HEK293 (cell line): Measurements from ENCODE around the gene ANAPC5.
"Not testable (repeated sequence)": the region's sequence is repeated elsewhere in the genome, so short reads cannot be mapped to it uniquely, and the experiment has no call there.

ENCODE experiments used
- ATF2 ChIP-seq: fragments of 450-650 bp; formaldehyde crosslinking; IDR thresholded peaks from 2 replicates; pipeline ENCODE4 v1.5.1; 2016; ENCODE audit warnings: missing biosample characterization, missing genetic modification characterization, low read depth
- TSHZ1 ChIP-seq: fragments of 450-650 bp; formaldehyde crosslinking; IDR thresholded peaks from 2 replicates; pipeline ENCODE4 v1.5.1; 2016; ENCODE audit warnings: missing biosample characterization, missing genetic modification characterization, borderline replicate concordance
- ZFP41 ChIP-seq: fragments of 450-650 bp; formaldehyde crosslinking; IDR thresholded peaks from 2 replicates; pipeline ENCODE4 v1.5.1; 2016; ENCODE audit warnings: missing biosample characterization, missing genetic modification characterization, borderline replicate concordance
- ZNF2 ChIP-seq: fragments of 450-650 bp; formaldehyde crosslinking; IDR thresholded peaks from 2 replicates; pipeline ENCODE4 v1.5.1; 2016; ENCODE audit warnings: missing biosample characterization, missing genetic modification characterization
- ZNF311 ChIP-seq: fragments of 450-650 bp; formaldehyde crosslinking; IDR thresholded peaks from 2 replicates; pipeline ENCODE4 v1.5.1; 2017; ENCODE audit warnings: missing biosample characterization, missing genetic modification characterization, borderline replicate concordance
- ZNF394 ChIP-seq: fragments of 450-650 bp; formaldehyde crosslinking; IDR thresholded peaks from 2 replicates; pipeline ENCODE4 v1.5.1; 2016; ENCODE audit warnings: missing biosample characterization, missing genetic modification characterization, mild to moderate bottlenecking, moderate library complexity, borderline replicate concordance
- ZNF501 ChIP-seq: fragments of 450-650 bp; formaldehyde crosslinking; IDR thresholded peaks from 2 replicates; pipeline ENCODE4 v1.5.1; 2016; ENCODE audit warnings: missing biosample characterization, missing genetic modification characterization
- ZNF549 ChIP-seq: fragments of 450-650 bp; IDR thresholded peaks from 2 replicates; pipeline ENCODE4 v1.5.1; 2018; ENCODE audit warnings: missing biosample characterization, missing genetic modification characterization, mild to moderate bottlenecking, inconsistent platforms, moderate library complexity
- ZNF580 ChIP-seq: fragments of 450-650 bp; formaldehyde crosslinking; IDR thresholded peaks from 2 replicates; pipeline ENCODE4 v1.5.1; 2016; ENCODE audit warnings: missing biosample characterization, missing genetic modification characterization
- ZNF621 ChIP-seq: fragments of 450-650 bp; formaldehyde crosslinking; IDR thresholded peaks from 2 replicates; pipeline ENCODE4 v1.5.1; 2017; ENCODE audit warnings: missing biosample characterization, missing genetic modification characterization
- ZNF639 ChIP-seq: fragments of 450-650 bp; formaldehyde crosslinking; IDR thresholded peaks from 2 replicates; pipeline ENCODE4 v1.5.1; 2016; ENCODE audit warnings: missing biosample characterization, missing genetic modification characterization
- ZNF777 ChIP-seq: fragments of 450-650 bp; formaldehyde crosslinking; IDR thresholded peaks from 2 replicates; pipeline ENCODE4 v1.5.1; 2017; ENCODE audit warnings: missing biosample characterization, missing genetic modification characterization, borderline replicate concordance

- not testable (repeated sequence) for TF ChIP-seq ZNF311, ZFP41, ZNF501, ZNF394, TSHZ1, ZNF2, ATF2, ZNF621, ZNF639, ZNF580, ZNF549, ZNF777 (tag by site-specific recombination)
These were observed 71.7 kb downstream of the ANAPC5 start for GRCh38 chr12:121280531-121280930.
